ENCODE results near the gene CLDN14.

DNA sequence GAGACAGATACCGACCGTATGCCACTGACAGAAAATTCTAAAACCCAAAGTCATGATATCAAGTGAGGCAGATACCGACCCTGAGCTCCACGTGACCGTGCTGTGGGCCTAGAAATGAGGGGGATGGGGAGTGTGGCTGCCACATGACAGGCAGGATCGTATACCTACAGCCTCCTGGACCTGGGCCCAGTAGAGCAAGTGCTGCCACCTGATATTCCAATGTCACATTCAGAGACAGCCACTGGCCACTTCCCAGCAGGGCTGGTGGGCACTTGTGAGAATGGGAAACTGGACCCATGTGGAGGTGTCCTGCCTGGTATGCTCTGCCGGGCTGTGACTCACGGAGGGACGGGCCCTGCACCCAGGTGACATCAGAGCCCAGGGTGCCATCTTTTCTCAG is 44.6 kb upstream of the CLDN14 start:
- TF ChIP-seq, protein P1, sequence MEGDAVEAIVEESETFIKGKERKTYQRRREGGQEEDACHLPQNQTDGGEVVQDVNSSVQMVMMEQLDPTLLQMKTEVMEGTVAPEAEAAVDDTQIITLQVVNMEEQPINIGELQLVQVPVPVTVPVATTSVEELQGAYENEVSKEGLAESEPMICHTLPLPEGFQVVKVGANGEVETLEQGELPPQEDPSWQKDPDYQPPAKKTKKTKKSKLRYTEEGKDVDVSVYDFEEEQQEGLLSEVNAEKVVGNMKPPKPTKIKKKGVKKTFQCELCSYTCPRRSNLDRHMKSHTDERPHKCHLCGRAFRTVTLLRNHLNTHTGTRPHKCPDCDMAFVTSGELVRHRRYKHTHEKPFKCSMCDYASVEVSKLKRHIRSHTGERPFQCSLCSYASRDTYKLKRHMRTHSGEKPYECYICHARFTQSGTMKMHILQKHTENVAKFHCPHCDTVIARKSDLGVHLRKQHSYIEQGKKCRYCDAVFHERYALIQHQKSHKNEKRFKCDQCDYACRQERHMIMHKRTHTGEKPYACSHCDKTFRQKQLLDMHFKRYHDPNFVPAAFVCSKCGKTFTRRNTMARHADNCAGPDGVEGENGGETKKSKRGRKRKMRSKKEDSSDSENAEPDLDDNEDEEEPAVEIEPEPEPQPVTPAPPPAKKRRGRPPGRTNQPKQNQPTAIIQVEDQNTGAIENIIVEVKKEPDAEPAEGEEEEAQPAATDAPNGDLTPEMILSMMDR (IDR thresholded peaks at IDR 0.05), result no peak
- TF ChIP-seq SIN3A (IDR thresholded peaks at IDR 0.05; ENCODE audit: borderline replicate concordance, insufficient read depth, low read depth, low read length) (no peak), POLR2AphosphoS5 (IDR thresholded peaks at IDR 0.05; ENCODE audit: low read depth, low read length) (no peak), REST (IDR thresholded peaks at IDR 0.05; ENCODE audit: insufficient read depth in 1 of 2, low read depth in 2 of 2, low read length in 1 of 2) (no peak), TCF7L2 (IDR thresholded peaks at IDR 0.05; ENCODE audit: low read depth, low read length) (no peak)
